Tibial nerve (tissue), 4 donors: ENCODE measurements around the gene OAS3.

ENCODE experiments used
- EP300 ChIP-seq, 2 donors: sonication (generic); formaldehyde crosslinking; IDR thresholded peaks; one replicate each; pipeline ENCODE4 v1.6.1; 2017; ENCODE audit warnings: antibody characterized with exemption in 2 of 2, mild to moderate bottlenecking in 1 of 2
- POLR2A ChIP-seq, 2 donors: fragments of 450-650 bp; IDR thresholded peaks; one replicate each; pipeline ENCODE4 v1.6.1; 2017; ENCODE audit warnings: antibody characterized with exemption in 2 of 2, mild to moderate bottlenecking in 2 of 2, moderate library complexity in 2 of 2
- TF ChIP-seq, protein P1 (sequence below), 5 experiments: fragments of 200-600 bp in 3 of 5; fragments of 450-650 bp in 2 of 5; sonication (generic) in 3 of 5; IDR thresholded peaks; one replicate each; pipeline ENCODE4 v1.5.1; 2016 to 2019; ENCODE audit warnings: antibody characterized with exemption in 5 of 5, mild to moderate bottlenecking in 3 of 5, moderate library complexity in 2 of 5

DNA sequence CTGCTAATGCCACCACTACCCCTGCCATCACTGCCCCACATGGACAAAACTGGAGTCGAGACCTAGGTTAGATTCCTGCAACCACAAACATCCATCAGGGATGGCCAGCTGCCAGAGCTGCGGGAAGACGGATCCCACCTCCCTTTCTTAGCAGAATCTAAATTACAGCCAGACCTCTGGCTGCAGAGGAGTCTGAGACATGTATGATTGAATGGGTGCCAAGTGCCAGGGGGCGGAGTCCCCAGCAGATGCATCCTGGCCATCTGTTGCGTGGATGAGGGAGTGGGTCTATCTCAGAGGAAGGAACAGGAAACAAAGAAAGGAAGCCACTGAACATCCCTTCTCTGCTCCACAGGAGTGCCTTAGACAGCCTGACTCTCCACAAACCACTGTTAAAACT is 33.0 kb downstream of the OAS3 start:
- TF ChIP-seq, protein P1, sequence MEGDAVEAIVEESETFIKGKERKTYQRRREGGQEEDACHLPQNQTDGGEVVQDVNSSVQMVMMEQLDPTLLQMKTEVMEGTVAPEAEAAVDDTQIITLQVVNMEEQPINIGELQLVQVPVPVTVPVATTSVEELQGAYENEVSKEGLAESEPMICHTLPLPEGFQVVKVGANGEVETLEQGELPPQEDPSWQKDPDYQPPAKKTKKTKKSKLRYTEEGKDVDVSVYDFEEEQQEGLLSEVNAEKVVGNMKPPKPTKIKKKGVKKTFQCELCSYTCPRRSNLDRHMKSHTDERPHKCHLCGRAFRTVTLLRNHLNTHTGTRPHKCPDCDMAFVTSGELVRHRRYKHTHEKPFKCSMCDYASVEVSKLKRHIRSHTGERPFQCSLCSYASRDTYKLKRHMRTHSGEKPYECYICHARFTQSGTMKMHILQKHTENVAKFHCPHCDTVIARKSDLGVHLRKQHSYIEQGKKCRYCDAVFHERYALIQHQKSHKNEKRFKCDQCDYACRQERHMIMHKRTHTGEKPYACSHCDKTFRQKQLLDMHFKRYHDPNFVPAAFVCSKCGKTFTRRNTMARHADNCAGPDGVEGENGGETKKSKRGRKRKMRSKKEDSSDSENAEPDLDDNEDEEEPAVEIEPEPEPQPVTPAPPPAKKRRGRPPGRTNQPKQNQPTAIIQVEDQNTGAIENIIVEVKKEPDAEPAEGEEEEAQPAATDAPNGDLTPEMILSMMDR (IDR thresholded peaks at IDR 0.05), result no peak
- TF ChIP-seq EP300 (IDR thresholded peaks at IDR 0.05) (no peak), POLR2A (IDR thresholded peaks at IDR 0.05) (no peak)
